GM12873 (cell line): ENCODE measurements around the gene SAV1.

Source experiments
- TF ChIP-seq, protein P1 (sequence below): IDR thresholded peaks from 2 replicates; pipeline ENCODE4 v1.5.1; 2012; ENCODE audit warnings: low read depth, mild to moderate bottlenecking, moderate library complexity, low read length, control low read depth; ENCODE audit not compliant: insufficient read depth; ENCODE audit errors: missing control alignments

Gene SAV1

GRCh38 chr14:50667996-50668825 is at the start of gene SAV1:
SAV1 (minus strand) TSS chr14:50668306; CDS start chr14:50667967, 339 bp downstream.
- TF ChIP-seq, protein P1, sequence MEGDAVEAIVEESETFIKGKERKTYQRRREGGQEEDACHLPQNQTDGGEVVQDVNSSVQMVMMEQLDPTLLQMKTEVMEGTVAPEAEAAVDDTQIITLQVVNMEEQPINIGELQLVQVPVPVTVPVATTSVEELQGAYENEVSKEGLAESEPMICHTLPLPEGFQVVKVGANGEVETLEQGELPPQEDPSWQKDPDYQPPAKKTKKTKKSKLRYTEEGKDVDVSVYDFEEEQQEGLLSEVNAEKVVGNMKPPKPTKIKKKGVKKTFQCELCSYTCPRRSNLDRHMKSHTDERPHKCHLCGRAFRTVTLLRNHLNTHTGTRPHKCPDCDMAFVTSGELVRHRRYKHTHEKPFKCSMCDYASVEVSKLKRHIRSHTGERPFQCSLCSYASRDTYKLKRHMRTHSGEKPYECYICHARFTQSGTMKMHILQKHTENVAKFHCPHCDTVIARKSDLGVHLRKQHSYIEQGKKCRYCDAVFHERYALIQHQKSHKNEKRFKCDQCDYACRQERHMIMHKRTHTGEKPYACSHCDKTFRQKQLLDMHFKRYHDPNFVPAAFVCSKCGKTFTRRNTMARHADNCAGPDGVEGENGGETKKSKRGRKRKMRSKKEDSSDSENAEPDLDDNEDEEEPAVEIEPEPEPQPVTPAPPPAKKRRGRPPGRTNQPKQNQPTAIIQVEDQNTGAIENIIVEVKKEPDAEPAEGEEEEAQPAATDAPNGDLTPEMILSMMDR = no peak

GRCh38 chr14:50717811-50718210 is 49.7 kb upstream of the SAV1 start:
- TF ChIP-seq, protein P1 = no peak

DNA sequence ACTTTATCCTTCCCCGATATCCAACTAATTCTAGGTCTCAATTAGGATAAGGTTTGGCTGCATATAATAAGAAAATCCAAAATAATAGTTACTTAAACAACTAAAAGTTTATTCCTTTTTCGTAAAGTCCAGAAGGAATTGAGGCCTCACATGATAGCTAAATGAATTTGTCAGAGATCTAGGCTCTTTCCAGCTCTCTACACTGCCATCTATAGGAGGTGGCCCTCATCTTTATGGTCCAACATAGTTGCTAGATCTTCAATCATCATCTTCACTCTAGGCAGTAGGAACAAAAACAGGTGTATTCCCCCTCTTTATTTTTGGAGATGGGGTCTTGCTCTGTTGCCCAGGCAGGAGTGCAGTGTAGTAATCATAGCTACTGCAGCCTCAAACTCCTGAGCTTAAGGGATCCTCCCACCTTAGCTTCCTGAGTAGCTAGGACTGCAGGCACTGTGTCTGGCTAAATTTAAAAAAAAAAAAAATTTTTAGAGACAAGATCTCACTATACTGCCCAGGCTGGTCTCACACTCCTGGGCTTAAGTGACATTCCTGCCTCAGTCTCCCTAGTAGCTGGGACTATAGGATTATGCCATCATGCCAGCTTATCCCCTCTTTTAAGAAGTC is 46.5 kb upstream of the SAV1 start:
- TF ChIP-seq, protein P1 = peak; percentile 74

DNA sequence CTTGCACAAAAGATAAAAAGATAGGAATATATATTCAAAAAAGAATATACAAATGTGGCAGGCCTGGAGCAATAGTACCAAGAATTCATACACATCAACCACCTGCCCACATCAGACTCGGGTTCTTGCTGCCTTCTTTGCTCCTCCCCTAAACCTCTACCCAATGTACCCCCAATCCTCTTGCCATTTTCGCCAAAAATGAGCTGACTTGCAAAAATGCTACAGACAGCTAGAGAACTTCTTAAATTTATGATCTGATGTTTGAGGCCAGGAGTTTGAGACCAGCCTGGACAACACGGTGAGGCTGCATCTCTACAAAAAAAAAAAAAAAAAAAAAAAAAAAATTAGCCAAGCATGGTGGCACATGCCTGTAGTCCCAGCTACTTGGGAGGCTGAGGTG is 42.9 kb upstream of the SAV1 start:
- TF ChIP-seq, protein P1 = no peak

GRCh38 chr14:50705026-50705593 is 37.0 kb upstream of the SAV1 start:
- TF ChIP-seq, protein P1 = no peak

- TF ChIP-seq, protein P1 = no peak
These were observed 36.4 kb upstream of the SAV1 start for GRCh38 chr14:50704454-50705010.
